ENCODE data around the gene LEMD3.
A peak's percentile ranks its signal among the peaks of the same experiment; 100 is the strongest.

Gene LEMD3

DNA sequence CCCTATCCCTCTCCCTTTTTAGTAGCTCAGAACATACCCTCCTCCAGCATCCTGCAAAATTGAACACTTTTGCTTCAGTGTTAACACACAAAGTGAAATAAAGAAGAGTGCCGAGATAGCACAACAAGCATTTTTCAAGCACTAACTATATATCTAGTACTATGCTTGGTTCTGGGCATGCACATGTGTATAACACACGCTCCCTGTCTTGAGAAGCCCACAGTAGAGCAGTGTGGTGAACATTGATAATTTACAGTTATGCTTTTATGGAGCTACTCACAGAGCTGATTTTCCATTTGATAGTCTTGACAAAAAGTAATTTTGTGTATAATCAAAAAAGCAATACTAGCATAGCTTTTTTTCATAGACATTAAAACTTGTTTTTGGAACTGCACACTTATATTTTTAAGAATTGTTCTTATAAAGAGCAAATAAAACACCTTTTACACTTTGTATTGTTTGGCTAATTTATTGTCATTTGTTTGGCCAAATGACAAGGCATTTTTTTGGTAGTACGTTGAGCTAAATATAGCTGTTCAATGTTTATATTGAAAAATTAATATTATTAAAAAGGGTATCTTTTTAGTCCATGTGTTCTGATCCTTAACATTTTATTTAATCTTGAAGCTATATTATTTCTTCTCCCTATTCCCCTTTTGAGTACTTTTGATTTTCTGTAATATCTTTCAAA lies 39.7 kb downstream of the LEMD3 start:
- FAIRE-seq: no peak

DNA sequence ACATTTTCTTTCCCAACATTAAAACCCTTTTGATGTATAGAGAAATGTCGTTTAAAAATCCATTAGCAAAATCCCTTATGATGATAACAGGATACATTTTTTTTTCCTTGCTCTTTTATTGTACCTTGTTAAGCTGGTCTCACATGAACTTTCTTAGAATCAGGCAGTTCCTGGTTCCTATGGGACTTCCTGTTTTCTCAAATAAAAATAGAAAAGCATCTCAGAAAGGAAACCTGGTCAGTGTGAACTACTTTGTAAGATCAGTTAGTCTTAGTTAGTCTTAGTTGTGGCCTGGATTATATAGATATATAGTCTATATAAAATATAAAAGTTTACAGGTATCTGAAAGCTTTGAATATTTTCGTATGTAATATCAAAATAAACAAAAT lies 40.3 kb downstream of the LEMD3 start:
- FAIRE-seq: peak; percentile 5

DNA sequence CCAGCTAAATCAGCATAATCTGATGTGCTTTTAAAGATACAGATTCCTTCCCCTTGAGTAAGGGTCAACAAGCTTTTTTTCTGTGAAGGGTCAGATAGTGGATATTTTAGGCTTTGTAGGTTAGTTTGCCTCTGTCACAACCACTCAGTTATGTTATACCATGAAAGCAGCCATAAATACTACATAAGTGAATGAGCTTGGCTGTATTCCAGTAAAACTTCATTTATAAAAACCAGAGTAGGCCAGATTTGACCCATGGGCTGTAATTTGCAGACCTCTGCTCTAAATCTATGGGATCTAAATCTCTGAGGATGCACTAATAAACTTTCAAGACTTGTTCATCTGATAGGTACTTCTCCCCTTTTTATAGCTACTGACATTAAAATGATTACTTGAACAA lies 47.7 kb downstream of the LEMD3 start:
- no peak for FAIRE-seq

DNA sequence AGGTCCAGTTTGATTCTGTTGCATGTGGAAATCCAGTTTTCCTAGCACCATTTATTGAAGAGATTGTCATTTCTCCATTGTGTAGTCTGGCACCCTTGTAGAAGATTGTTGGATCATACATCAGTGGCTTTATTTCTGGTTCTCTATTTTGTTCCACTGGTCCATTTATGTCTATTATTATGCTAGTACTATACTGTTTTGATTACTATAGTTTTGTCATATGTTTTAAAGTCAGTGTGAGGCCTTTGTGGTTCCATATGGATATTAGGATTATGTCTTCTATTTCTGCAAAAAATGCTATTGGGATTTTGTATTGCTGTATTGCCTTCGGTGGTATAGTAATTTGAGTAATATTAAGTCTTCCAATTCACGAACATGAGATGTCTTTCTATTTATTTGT lies 51.4 kb downstream of the LEMD3 start:
- peak; percentile 72 for FAIRE-seq

DNA sequence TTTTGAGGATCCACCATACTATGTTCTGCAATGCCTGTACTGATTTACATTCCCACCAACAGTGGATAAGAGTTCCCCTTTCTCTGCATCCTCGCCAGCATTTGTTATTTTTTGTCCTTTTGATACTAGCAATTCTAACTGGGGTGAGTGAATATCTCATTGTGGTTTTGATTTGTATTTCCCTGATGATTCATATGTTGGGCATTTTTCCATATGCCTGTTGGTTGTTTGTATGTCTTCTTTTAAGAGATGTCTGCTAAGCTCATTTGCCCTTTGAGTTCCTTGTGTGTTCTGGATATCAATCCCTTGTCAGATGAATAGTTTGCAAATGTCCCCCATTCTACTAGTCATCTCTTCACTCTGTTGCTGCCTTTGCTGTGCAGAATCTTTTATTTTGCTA lies 60.1 kb downstream of the LEMD3 start:
- no peak for FAIRE-seq

DNA sequence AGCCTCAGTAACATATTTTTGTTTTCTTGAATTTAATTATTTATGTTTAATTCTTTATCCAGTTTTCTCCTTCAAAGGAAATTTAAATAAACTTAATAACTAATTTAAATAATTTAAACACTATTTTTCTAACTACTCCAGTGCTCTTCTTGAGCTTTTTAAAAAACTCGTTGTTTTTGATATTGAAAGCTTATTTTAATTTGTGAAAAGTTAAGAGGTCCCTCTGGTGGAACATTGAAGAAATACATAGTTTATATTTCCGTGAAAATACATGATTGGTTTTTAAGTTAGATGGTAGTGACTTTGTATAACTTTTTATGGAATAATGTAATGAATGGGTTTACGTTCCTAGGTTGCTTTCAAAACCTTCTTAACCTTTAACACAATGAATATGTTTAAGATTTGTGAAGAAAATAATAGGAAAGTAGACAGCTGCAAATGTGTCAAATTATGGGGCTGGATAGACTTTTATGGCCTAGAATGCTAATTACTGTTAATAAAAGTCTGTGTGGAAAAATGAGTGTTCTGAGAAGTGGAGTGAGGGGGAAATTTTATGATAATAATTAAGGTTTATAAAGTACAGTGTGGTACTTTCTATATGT lies 63.2 kb downstream of the LEMD3 start:
- FAIRE-seq: peak; percentile 97

DNA sequence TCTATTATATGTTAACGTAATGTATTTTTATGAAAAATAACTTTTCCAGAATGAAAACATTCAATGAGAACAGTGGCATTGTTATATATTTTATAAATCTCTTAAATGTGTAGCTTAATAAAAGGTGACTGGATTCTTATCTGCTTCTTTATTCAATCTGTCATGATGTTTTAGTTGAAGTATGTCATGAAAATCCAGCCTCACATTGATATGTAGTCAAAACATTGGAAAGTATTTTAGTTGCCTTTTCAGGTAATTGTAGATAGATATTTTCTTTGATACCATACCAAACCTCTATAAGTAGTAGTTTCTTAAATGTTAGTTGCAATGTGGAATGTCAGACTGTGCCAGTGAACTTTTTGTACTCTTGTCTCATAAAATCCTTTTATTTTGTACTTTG lies 67.8 kb downstream of the LEMD3 start:
- no peak for FAIRE-seq

DNA sequence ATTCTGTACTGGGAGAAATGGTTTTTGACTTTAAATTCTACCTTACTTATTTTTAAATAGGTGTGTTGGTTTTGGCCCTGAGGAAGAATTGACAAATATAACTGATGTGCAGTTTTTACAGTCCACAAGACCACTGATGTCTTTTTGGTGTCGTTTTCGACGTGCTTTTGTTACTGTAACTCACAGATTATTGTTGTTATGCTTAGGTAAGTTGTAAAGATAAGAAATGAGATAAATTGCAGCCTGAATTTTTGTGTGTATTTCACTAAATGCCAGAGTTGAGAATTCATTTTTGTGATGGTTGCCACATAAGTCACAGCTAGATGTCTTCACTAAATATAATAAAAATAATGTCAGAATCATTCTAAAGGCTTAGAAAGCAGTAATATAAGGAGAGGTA lies 69.2 kb downstream of the LEMD3 start:
- no peak for FAIRE-seq

DNA sequence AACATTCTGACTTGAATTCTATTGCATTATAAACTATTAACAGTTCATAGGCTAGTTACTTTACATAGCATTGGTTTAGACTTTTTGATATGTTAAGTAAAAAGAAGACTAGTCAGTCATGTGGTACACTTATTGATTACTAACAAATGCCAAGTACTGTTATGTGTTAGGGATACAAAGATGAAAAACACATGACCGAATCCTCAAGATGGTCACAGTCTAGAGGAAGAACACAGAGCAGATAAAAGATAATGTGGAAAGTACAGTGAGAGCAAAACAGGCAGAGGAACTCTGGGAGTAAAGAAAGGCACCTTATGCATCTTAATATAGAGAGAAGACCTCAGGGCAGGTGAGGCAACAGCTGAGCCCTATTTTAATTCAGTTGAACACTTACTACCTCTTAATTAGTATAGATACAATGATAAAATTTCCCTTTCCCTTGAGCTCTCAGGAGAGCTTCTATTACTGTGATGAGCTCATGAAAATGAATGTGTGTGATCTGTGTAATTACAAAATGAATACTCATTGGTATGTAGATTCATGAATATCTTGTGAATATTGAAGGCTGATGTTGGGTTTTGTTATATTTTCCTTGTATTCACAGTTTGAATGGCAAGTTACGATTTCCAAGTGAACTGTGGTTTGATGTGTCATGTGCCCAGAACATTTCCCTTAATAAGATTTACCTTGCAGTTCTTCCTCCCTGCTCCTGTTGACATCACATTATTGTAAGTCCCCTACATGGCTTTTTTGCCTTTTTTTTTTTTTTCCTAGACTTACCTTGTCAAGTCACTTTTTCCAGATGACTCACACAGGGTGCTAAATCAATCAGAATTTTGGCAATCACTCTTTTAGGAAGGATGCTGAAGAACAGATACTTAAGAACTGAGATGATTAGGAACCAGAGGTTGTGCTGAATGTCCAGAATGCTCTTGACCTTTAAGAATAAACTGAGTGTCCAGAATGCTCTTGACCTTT lies 79.6 kb downstream of the LEMD3 start:
- no peak for FAIRE-seq

DNA sequence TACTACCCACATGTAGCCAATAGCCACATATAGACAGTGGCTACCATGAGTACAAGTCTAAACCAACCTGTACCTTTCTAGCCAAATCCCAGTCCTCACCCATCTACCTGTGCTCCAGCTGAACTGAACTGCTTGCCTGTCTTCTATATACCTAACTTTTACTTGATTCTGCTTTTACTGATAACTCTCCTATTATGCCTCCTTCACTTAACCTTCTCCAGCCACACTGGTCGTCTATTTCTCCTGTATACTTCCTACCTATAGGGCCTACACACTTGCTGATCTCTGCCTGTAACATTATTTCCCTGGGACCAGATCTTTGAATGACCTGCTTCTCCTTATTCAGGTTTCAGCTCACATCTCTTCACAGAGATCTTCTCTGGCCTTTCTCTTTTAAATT lies 83.1 kb downstream of the LEMD3 start:
- FAIRE-seq: no peak

DNA sequence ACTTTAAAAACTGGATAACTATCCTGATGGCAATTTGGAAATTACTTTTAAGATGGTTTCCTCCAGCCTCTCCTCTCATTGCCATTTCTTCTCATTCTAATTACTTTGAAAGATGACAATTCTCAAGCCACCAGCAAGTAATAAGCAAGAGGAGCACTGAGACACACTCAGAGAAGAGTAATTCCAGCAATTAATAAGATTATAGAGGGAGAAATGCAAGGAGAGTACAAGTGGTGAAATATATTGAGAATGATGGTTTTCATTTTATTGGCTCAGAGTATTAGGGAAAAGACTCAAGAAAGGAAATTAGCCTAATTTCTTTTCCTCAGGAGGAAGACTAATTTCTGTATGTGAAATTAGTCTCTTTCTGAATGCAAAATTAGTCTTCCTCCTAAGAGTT lies 88.6 kb downstream of the LEMD3 start:
- FAIRE-seq: no peak

DNA sequence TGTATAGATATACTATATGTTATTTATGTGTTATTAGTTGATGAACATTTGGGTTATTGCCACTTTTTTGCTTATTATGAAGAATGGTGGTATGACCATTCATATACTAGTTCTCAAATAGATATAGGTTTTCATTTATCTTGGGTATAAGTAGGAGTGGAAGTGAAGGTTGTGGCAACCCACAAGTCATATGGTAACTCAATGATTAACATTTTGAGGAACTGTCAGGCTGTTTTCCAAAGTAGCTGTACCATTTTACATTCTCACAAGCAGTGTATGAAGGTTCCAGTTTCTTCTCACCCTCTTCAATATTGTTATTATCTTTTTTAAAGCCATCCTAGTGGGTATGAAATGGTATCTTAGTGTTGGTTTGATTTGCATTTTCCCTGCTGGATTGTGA lies 90.1 kb downstream of the LEMD3 start:
- no peak for FAIRE-seq

DNA sequence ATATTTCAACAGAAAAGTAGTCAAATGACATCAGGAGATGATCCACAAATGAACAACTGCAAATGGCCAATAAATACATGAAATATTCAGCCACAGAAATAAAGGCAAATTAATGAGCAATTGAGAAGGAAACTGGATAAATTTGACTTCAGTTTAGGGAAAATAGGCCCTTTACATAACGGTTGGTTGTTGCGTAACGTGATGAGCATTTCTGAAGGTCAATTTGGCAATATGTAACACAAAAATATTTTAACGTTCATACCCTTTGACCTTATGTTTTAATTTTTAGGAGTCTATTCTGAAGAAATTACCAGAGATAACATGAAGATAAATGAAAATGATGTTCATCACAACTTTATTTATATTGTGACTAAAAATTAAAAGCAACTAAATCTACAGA lies 94.4 kb downstream of the LEMD3 start:
- FAIRE-seq: no peak

DNA sequence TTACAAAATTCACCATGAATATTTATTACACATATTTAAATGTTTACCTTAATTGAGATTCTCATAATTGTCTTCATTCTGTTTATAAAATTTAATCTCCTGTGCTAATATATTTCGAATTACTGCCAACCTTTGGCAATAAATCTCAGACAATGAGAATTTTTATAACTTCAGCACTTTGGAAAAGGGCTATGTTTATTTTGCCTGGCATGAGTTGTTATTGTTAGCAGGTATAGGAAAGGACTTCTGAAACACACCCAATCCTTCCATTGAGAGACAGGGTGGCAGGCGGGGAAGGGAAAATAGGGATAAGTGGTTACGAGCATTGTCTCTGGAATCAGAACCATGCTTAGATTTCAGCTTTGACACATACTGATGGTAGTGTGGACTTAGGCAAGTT lies 97.0 kb downstream of the LEMD3 start:
- FAIRE-seq: no peak

DNA sequence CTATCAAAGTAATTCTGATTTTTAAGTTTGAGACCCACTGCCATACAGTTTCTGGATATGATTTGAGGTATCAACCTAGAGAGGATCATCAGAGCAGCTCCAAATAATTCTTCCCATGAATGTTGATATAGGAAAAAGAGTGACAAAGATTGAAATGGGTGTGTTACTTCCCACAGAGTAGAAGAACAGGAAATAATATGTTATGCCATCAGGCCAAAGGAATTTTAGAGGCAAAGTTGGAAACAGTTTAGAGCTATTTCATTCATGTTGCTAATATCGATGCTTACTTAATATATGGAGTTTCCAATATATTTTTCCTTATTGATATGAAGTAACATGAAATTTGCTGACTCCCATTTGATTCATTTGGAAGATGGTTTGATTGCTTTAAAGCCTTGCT lies 100.2 kb downstream of the LEMD3 start:
- FAIRE-seq: no peak

DNA sequence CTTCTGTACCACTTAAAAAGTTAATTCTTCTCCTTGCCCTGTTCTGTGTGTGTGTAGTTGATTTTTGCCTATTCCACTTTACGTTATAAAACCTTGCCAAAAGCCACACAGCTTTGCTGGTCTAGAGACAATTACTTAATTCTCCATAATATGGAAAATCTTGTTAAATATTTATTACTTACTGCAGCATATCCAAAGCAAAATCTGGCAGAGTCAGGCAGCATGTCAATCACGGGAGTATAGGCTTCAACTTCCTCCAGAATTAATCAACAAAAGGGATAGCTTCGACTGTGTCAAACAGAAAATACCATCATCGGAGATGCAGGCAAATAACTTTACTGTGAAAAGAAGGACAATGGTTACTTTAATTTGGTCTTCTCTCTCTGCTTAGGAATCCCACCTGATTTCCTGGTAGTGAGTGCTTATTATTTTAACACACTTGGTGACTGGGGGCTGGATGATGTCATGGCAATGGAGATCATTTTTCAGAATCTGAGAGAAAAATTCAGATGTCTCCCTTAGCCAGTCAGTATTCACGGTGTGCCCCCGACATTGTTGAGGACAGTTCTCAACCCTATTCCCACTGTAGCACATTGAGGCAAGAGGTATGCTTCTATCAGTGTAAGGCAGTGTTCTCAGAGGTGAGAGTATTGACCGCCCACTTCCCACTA lies 105.4 kb downstream of the LEMD3 start:
- no peak for FAIRE-seq

DNA sequence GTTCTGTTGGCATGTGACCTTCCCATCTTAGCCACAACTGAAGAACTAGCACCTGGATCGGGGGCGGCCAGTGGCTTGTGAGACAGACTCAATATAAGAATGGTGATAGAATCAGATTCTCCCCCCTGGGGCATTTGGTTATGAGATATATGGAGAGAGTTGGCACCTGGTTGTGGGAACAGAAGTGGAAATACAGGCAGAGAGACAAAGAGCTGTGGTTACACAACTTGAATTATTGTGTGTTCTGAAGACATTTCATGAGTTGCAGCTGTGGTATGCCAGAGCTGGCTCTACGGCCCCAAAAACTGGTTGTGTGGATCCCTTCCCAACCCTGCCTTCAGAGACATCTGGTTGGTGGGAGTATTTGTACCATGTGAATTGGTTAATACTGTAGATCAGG lies 106.2 kb downstream of the LEMD3 start:
- FAIRE-seq: no peak

DNA sequence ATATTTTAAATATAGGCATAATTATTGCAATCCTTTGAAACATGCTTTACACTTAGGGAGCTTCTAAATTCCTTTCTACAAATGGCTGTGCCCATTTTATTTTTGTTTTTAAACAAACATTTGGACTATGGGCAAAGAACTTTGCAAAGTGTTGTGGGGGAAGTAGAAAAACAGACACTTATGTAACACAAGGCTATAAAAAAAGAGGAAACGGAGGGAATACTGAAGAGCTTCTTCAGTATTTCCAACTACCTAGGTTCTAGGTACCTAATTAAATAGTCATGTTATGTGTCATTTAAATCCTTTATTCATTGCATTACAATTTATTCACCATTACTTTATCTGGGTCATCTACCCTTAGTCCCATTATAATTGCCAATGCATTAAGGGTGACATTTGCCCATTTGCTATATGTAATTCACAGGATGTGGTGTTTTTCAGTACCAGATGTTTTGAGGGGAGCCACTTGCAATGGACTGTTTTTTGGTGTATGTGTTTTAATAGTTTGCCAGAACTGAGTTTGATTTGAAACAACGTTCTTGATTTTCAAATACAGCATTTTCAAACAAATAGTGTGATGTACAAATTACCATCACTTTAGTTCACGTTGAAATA lies 107.6 kb downstream of the LEMD3 start:
- FAIRE-seq: no peak

DNA sequence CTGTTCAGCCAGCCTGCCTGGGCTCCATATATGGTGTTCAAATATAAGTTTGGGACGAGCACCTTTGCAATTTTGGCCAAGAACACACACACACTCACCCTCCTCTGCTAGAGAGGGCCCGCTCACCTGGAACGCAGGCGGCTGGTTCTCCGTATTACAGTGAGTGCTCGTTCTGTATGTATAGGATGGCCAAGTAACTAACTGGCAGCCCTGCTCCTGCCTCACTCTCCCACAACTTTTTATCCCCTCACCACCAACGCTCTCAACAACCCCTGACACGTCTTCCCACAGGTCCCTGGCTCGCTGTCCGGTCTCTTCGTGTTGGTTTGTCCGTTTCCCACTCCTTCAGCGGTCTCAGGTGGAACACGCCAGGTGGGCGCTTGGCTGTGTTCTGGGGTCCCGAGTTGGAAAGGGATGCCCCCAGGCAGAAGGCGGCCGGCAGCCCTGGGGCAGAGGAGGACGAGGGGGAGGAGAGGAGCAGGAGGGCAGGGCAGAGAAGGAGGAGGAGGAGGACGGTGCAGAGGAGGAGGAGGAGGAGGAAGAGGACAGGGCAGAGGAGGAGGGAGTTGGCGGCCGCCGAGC lies 108.7 kb downstream of the LEMD3 start:
- no peak for FAIRE-seq

DNA sequence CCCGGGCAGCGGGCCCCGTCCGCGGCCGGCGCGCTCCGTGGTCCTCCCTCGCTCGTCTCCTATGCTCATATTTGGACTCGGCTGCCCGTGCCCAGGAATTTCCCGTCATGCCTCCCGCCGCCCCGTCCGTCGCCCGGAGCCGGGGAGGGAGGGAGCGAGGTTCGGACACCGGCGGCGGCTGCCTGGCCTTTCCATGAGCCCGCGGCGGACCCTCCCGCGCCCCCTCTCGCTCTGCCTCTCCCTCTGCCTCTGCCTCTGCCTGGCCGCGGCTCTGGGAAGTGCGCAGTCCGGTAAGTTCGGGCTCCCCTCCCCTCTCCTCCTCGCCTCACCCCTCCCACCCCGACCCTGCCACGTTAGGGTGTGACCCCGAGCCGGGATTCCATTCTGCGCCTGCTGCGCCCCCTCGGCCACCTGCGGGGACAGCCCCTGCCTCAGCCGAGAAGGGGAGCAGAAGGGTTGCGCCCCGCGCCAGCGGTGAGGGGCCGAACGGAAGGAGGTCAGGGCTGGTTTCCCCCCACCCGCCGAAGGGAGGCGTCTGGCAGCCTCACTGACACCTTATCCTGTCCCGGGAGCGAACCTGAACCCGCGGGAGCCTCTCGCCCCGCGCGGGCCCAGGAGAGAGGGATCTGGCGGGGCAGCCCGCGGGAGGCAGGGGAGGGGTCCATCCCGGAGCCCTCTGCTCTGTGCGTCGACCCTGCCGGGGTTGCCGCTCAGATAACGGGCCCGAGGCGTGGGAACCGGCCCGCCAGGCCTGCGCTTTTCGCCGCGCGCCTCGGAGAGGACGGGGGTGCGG lies 109.4 kb downstream of the LEMD3 start, which contains the start of gene MSRB3:
TSS of gene MSRB3 (plus strand) at position 108 of the 793 bp plus-strand sequence. CDS start 29,897 bp downstream, outside the sequence.
- no peak for FAIRE-seq

DNA sequence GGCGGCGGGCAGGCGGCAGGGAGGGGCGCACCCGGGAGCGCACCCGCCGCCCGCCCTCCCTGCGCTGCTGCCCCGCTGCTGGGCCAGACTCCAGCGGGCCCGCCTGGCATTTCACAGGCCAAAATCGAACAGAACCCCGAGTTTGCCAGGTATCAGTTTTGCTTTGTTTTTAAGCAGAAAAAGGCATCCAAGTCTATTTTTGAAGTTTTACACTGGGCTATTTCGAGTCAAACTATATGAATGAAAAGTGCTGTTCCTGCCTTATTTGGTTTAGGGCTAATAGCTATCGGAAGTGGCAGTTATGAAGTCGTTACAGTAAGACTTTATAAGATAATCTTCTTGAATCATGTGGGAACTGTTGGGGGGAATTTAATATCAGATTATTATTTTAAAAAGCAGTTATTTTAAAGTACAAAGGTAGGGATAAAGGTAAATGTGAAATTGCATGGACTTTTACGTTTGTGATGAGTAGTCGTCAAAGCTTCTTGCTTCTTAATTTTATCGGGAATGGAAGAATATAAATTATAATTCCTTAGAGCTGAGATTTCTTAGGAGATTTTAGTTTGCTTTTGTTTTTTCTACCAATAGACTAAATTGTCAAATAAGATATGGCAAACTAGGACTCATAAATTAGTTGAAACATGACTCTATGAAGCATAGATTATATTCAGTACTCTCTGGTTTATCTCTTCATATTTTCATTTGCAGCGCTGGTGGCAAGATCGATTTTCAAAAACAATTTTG lies 110.2 kb downstream of the LEMD3 start:
- FAIRE-seq: no peak

All from islet of Langerhans (tissue), 1 donor.